Neural crest cell (in vitro differentiated cells): ENCODE results near the gene CRYGS. TPM values are rescaled to one million over a fixed set of nuclear protein-coding genes. Genes with fewer than 3 reads are reported as not detected.

Experiments used
- DNase-seq: peaks from one replicate; pipeline ENCODE4 v3.0.0; 2021; ENCODE audit warnings: low read depth, mixed read lengths, low spot score
- H3K27ac Mint-ChIP-seq: one replicate; pipeline ENCODE4 v1.8.0; 2021; ENCODE audit warnings: mild to moderate bottlenecking, mixed read lengths; ENCODE audit not compliant: unreplicated experiment
- H3K27me3 Mint-ChIP-seq: 2 replicates; pipeline ENCODE4 v1.8.0; 2021; ENCODE audit warnings: low read depth, mild to moderate bottlenecking, mixed read lengths
- H3K36me3 Mint-ChIP-seq: 2 replicates; pipeline ENCODE4 v1.8.0; 2021; ENCODE audit warnings: low read depth, mild to moderate bottlenecking, mixed read lengths
- H3K4me1 Mint-ChIP-seq: 2 replicates; pipeline ENCODE4 v1.8.0; 2021; ENCODE audit warnings: mixed read lengths
- H3K4me3 Mint-ChIP-seq: one replicate; pipeline ENCODE4 v1.8.0; 2021; ENCODE audit warnings: mild to moderate bottlenecking, mixed read lengths
- H3K9me3 Mint-ChIP-seq: 2 replicates; pipeline ENCODE4 v1.8.0; 2021; ENCODE audit warnings: mixed read lengths
- total RNA-seq: library from RNA; stranded (reverse); gene quantifications from 2 replicates; pipeline ENCODE4 v1.2.1, GENCODE V29; 2021
- TF ChIP-seq, protein P1 (sequence below): fragments of 200-600 bp; sonication (generic); conservative IDR thresholded peaks from 2 replicates; pipeline ENCODE4 v1.5.0; 2021; ENCODE audit warnings: antibody characterized with exemption, mild to moderate bottlenecking

CRYGS gene
- total RNA-seq, 1 donor from 2014 or later, result 4.7 TPM

- no peak for DNase-seq
- TF ChIP-seq, protein P1, sequence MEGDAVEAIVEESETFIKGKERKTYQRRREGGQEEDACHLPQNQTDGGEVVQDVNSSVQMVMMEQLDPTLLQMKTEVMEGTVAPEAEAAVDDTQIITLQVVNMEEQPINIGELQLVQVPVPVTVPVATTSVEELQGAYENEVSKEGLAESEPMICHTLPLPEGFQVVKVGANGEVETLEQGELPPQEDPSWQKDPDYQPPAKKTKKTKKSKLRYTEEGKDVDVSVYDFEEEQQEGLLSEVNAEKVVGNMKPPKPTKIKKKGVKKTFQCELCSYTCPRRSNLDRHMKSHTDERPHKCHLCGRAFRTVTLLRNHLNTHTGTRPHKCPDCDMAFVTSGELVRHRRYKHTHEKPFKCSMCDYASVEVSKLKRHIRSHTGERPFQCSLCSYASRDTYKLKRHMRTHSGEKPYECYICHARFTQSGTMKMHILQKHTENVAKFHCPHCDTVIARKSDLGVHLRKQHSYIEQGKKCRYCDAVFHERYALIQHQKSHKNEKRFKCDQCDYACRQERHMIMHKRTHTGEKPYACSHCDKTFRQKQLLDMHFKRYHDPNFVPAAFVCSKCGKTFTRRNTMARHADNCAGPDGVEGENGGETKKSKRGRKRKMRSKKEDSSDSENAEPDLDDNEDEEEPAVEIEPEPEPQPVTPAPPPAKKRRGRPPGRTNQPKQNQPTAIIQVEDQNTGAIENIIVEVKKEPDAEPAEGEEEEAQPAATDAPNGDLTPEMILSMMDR, result no peak
- peaks cover 5% of the 10 kb centered on the region for H3K36me3 Mint-ChIP-seq
Measured at GRCh38 chr3:186580785-186581184, 36.6 kb upstream of the CRYGS start.

DNA sequence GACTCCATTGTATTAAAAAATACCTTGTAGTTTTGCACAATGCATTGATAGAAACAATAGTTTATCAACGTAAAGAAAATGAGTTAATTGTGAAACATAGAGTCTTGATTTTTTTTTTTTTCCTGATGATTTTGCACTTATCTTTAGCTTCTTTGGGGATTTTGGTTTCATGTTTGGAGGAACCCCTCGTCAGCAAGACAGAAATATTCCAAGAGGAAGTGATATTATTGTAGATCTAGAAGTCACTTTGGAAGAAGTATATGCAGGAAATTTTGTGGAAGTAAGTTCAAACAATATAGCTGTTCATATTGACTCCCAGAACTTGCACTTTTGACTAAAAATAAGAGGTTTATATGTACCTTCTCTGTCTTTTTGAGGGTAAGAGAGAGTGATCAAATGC lies 33.3 kb upstream of the CRYGS start:
- peaks cover 2% of the 10 kb centered on the region for H3K36me3 Mint-ChIP-seq
- TF ChIP-seq, protein P1, result no peak
- H3K9me3 Mint-ChIP-seq, result no peaks in the 10 kb centered on the region
- DNase-seq, result no peak
- no peaks in the 10 kb centered on the region for H3K4me1 Mint-ChIP-seq
- no peak overlapping the region for H3K4me3 Mint-ChIP-seq
- no peaks in the 10 kb centered on the region for H3K27me3 Mint-ChIP-seq
- no peak overlapping the region for H3K27ac Mint-ChIP-seq

More at GRCh38 chr3:186580785-186581184, 36.6 kb upstream of the CRYGS start:
- no peak overlapping the region for H3K4me3 Mint-ChIP-seq
- no peaks in the 10 kb centered on the region for H3K9me3 Mint-ChIP-seq
- no peaks in the 10 kb centered on the region for H3K4me1 Mint-ChIP-seq
- H3K27me3 Mint-ChIP-seq, result no peaks in the 10 kb centered on the region
- H3K27ac Mint-ChIP-seq, result no peak overlapping the region

DNA sequence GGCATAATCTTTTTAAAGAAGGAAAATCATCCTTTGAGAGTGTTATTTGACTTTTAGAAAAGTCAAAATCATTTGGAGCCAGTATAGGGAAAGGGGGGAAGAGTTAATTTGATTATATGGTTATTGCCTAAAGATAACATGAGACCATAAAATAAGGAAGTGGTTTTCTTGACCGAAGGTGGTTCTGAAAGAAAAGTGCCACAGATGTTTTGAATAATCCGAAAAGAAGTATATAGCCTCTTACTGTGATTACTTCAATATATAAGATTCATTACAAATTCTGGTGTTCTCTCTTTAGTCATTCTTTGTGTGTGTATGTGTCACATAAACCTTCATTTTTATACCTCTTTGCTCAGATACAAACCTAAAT lies 27.4 kb upstream of the CRYGS start:
- TF ChIP-seq, protein P1, result no peak
- peaks cover 41% of the 10 kb centered on the region for H3K4me1 Mint-ChIP-seq
- no peak overlapping the region for H3K27ac Mint-ChIP-seq
- H3K4me3 Mint-ChIP-seq, result peak overlapping the region; percentile 99
- no peaks in the 10 kb centered on the region for H3K27me3 Mint-ChIP-seq
- H3K36me3 Mint-ChIP-seq, result no peaks in the 10 kb centered on the region
- H3K9me3 Mint-ChIP-seq, result no peaks in the 10 kb centered on the region
- DNase-seq, result no peak

- Mint-ChIP-seq H3K4me3 (peak overlapping the region; percentile 99), H3K27ac (peak overlapping the region; percentile 98), H3K27me3 (no peaks in the 10 kb centered on the region), H3K9me3 (no peaks in the 10 kb centered on the region), H3K4me1 (peaks cover 46% of the 10 kb centered on the region), H3K36me3 (no peaks in the 10 kb centered on the region)
- DNase-seq, result no peak
- TF ChIP-seq, protein P1, result no peak
Measured at GRCh38 chr3:186570941-186571643, 26.9 kb upstream of the CRYGS start.

DNA sequence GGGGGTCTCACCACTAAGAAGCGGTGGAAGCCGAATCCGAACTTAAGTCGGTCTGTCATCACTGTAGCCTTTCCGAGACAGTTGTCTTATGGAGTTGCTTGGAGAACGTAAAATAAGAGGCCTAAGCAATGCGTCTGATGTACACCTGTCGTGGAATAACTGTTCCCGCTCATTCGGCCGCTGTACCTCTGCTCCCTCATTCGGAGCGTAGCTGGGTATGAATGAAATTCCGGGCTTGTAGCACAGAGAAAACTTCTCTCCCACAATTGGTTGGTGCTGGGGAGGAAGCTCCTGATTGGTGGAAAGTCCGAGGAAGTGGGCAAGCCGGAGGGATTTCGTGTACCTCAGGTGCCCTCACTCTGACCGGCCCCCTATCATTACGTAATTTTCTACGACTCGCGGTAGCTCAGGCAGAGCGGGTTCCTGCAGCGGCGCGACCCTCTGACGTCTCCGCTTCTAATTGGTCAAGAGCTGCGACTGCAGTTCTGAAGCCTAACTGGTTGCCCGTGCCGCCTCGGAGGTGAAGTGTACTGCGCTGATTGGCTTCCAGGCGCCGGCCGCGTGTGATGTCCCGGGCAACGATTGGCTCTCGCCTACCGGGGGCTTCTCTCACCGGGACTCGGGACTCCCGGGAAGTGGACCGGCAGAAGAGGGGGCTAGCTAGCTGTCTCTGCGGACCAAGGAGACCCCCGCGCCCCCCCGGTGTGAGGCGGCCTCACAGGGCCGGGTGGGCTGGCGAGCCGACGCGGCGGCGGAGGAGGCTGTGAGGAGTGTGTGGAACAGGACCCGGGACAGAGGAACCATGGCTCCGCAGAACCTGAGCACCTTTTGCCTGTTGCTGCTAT lies 26.1 kb upstream of the CRYGS start, which contains the start of gene DNAJB11:
TSS of gene DNAJB11 (plus strand) at position 625 of the 845 bp plus-strand sequence. CDS start at position 803, 178 bp downstream.
- H3K4me1 Mint-ChIP-seq, result peaks cover 46% of the 10 kb centered on the region
- DNase-seq, result peak; percentile 94
- H3K36me3 Mint-ChIP-seq, result no peaks in the 10 kb centered on the region
- TF ChIP-seq, protein P1, result no peak
- no peaks in the 10 kb centered on the region for H3K27me3 Mint-ChIP-seq
- H3K27ac Mint-ChIP-seq, result peak within 1 kb of the TSS; percentile 98
- H3K9me3 Mint-ChIP-seq, result no peaks in the 10 kb centered on the region
- H3K4me3 Mint-ChIP-seq, result peak within 1 kb of the TSS; percentile 99
